TTC549 (cell line): Measurements from ENCODE around the gene ARHGAP23.

Experiments used
- FAIRE-seq: peaks from 2 replicates; lab custom pipeline; 2012; peaks lifted over from hg19 to GRCh38; lab: Jason Lieb, UNC

Gene ARHGAP23

GRCh38 chr17:38428112-38428642, at the start of gene ARHGAP23:
TSS of gene ARHGAP23 (plus strand) at chr17:38428464. CDS start at chr17:38428486, 22 bp downstream.
- no peak for FAIRE-seq

GRCh38 chr17:38379448-38379847, 48.8 kb upstream of the ARHGAP23 start:
- no peak for FAIRE-seq

GRCh38 chr17:38395090-38395489, 33.2 kb upstream of the ARHGAP23 start:
- FAIRE-seq = no peak

GRCh38 chr17:38397227-38397626, 31.0 kb upstream of the ARHGAP23 start:
- FAIRE-seq = no peak

- FAIRE-seq = no peak
These were observed 28.0 kb upstream of the ARHGAP23 start for GRCh38 chr17:38400286-38400685.

- FAIRE-seq = no peak
These were observed 26.8 kb upstream of the ARHGAP23 start for GRCh38 chr17:38401459-38401858.

GRCh38 chr17:38402897-38403296, 25.4 kb upstream of the ARHGAP23 start:
- no peak for FAIRE-seq

- no peak for FAIRE-seq
These were observed 24.8 kb upstream of the ARHGAP23 start for GRCh38 chr17:38403491-38403890.

- no peak for FAIRE-seq
These were observed 23.9 kb upstream of the ARHGAP23 start for GRCh38 chr17:38404174-38404943.

GRCh38 chr17:38405654-38406053, 22.6 kb upstream of the ARHGAP23 start:
- no peak for FAIRE-seq

GRCh38 chr17:38410201-38410600, 18.1 kb upstream of the ARHGAP23 start:
- no peak for FAIRE-seq

GRCh38 chr17:38415250-38416194, 12.7 kb upstream of the ARHGAP23 start:
- FAIRE-seq = no peak

GRCh38 chr17:38416840-38417209, 11.4 kb upstream of the ARHGAP23 start:
- no peak for FAIRE-seq

GRCh38 chr17:38417210-38417951, 10.9 kb upstream of the ARHGAP23 start:
- FAIRE-seq = no peak

- FAIRE-seq = no peak
These were observed 10.1 kb upstream of the ARHGAP23 start for GRCh38 chr17:38418062-38418692.

- FAIRE-seq = no peak
These were observed 9.4 kb upstream of the ARHGAP23 start for GRCh38 chr17:38418693-38419507.

- FAIRE-seq = no peak
These were observed 8.7 kb upstream of the ARHGAP23 start for GRCh38 chr17:38419508-38419981.

- no peak for FAIRE-seq
These were observed 7.7 kb upstream of the ARHGAP23 start for GRCh38 chr17:38420518-38420917.

GRCh38 chr17:38421171-38421841, 7.0 kb upstream of the ARHGAP23 start:
- FAIRE-seq = no peak
